K562 (cell line): ENCODE measurements around the gene CLEC12A. TPM values are rescaled to one million over a fixed set of nuclear protein-coding genes. Genes with fewer than 3 reads are reported as not detected.

Experiments
- ATAC-seq: fragments of 200-7000 bp; cut with Tn5 transposase; 3 replicates; pipeline ENCODE4 v1.9.1; 2020; ENCODE audit warnings: moderate library complexity
- BruUV-seq: library from RNA; stranded (reverse); fragments of 400-500 nt; replicated peaks from 2 replicates; lab custom pipeline; 2021; lab: Mats Ljungman, UMichigan
- CTCF ChIA-PET: fragments of 300-600 bp; formaldehyde crosslinking; extraction: SDS; loops from one replicate; lab custom pipeline; 2021; ENCODE audit warnings: low intra/inter-chr PET ratio; lab: Yijun Ruan, JAX
- POLR2A ChIA-PET: fragments of 300-600, 350-650 bp; sonication (Branson Sonifier 250); formaldehyde crosslinking; extraction: SDS; loops from one replicate; lab custom pipeline; 2021; ENCODE audit warnings: antibody characterized with exemption, inconsistent platforms; lab: Yijun Ruan, JAX
- DNase-seq, 4 experiments: peaks; one replicate each; pipeline versions ENCODE4 v3.0.0 to v3.0.0-alpha.2; 2011 to 2018; ENCODE audit warnings: low spot score in 3 of 4, mixed read lengths in 3 of 4; ENCODE audit errors: extremely low read depth in 1 of 4
- FAIRE-seq: peaks from 2 replicates; lab custom pipeline; 2011; peaks lifted over from hg19 to GRCh38; lab: Jason Lieb, UNC
- H2AFZ ChIP-seq: 2 replicates; pipeline ENCODE4 v1.6.0; 2011; ENCODE audit warnings: low read depth, low read length, control low read depth, inconsistent platforms
- H3K27ac ChIP-seq: fragments of 200-600 bp; 3 replicates; pipeline ENCODE4 v1.8.0; 2011; ENCODE audit warnings: low read depth, mild to moderate bottlenecking, control low read depth, inconsistent platforms, low read length, moderate library complexity, mixed read lengths; ENCODE audit errors: extremely low read depth
- H3K27me3 ChIP-seq, 2 experiments: fragments of 300-600 bp in 1 of 2; 2 replicates in 1 of 2; 3 replicates in 1 of 2; pipeline versions ENCODE4 v1.6.0 to v1.8.0; 2011; ENCODE audit warnings: inconsistent platforms in 2 of 2, low read length in 2 of 2, mild to moderate bottlenecking in 1 of 2, mixed read lengths in 1 of 2, moderate library complexity in 1 of 2; ENCODE audit not compliant: control insufficient read depth in 2 of 2, insufficient read depth in 2 of 2
- H3K36me3 ChIP-seq: fragments of 300-600 bp; 3 replicates; pipeline ENCODE4 v1.8.0; 2011; ENCODE audit warnings: mild to moderate bottlenecking, low read length, inconsistent platforms; ENCODE audit not compliant: control insufficient read depth, insufficient read depth
- H3K4me1 ChIP-seq, 2 experiments: fragments of 200-600 bp in 1 of 2; replicated peaks in 1 of 2; 2 replicates in 1 of 2; 3 replicates in 1 of 2; pipeline versions ENCODE4 v1.5.1 to v1.8.0; 2011; ENCODE audit warnings: inconsistent platforms in 2 of 2, low read length in 2 of 2, mild to moderate bottlenecking in 1 of 2, mixed read lengths in 1 of 2, moderate library complexity in 1 of 2; ENCODE audit not compliant: control insufficient read depth in 2 of 2, insufficient read depth in 2 of 2
- H3K4me2 ChIP-seq: 2 replicates; pipeline ENCODE4 v1.6.1; 2011; ENCODE audit warnings: low read length, control low read depth, inconsistent platforms, mixed read lengths; ENCODE audit not compliant: insufficient read depth
- H3K4me3 ChIP-seq: fragments of 200-600 bp; sonication (generic), shearing (Covaris generic); 2 replicates; pipeline ENCODE4 v1.5.1; 2016; ENCODE audit warnings: control low read depth, inconsistent platforms
- H3K79me2 ChIP-seq: fragments of 200-600 bp; 3 replicates; pipeline ENCODE4 v1.8.0; 2011; ENCODE audit warnings: low read length, inconsistent platforms; ENCODE audit not compliant: control insufficient read depth, insufficient read depth
- H3K9ac ChIP-seq, 2 experiments: 2 replicates each; pipeline versions ENCODE4 v1.6.0 to v1.6.1; 2011; ENCODE audit warnings: low read depth in 2 of 2, low read length in 2 of 2, control low read depth in 1 of 2, inconsistent platforms in 1 of 2, mild to moderate bottlenecking in 1 of 2, mixed read lengths in 1 of 2; ENCODE audit not compliant: insufficient read depth in 1 of 2
- H3K9me1 ChIP-seq: one replicate; pipeline ENCODE4 v1.6.0; 2011; ENCODE audit warnings: inconsistent platforms, mild to moderate bottlenecking, low read length, moderate library complexity; ENCODE audit not compliant: control insufficient read depth, insufficient read depth
- H3K9me3 ChIP-seq: replicated peaks from 2 replicates; pipeline ENCODE4 v1.5.1; 2011; ENCODE audit warnings: low read depth, low read length, inconsistent platforms; ENCODE audit not compliant: control insufficient read depth, insufficient read depth
- H4K20me1 ChIP-seq: replicated peaks from 2 replicates; pipeline ENCODE4 v1.6.1; 2011; ENCODE audit warnings: low read length, inconsistent platforms, mixed read lengths; ENCODE audit not compliant: control insufficient read depth, insufficient read depth
- FOXK1 ChIP-seq: sonication (generic); formaldehyde crosslinking; IDR thresholded peaks from 2 replicates; pipeline ENCODE4 v1.8.0; 2022; ENCODE audit warnings: missing genetic modification reagents, mild to moderate bottlenecking, borderline replicate concordance
- MAFG ChIP-seq: fragments of 450-650 bp; conservative IDR thresholded peaks from 2 replicates; pipeline ENCODE4 v1.6.1; 2016; ENCODE audit warnings: missing genetic modification characterization, missing compliant biosample characterization
- MBD2 ChIP-seq: sonication (generic); IDR thresholded peaks from 2 replicates; pipeline ENCODE4 v1.6.1; 2016; ENCODE audit warnings: low read depth, borderline replicate concordance
- NCOA2 ChIP-seq, 2 experiments: fragments of 450-650 bp; IDR thresholded peaks; 2 replicates each; pipeline ENCODE4 v1.6.1; 2018; ENCODE audit warnings: mild to moderate bottlenecking in 2 of 2, moderate library complexity in 1 of 2; ENCODE audit not compliant: partially characterized antibody in 2 of 2
- NFE2L1 ChIP-seq: fragments of 450-650 bp; IDR thresholded peaks from 2 replicates; pipeline ENCODE4 v1.6.1; 2016; ENCODE audit warnings: missing genetic modification characterization, low read depth, mild to moderate bottlenecking, missing compliant biosample characterization, moderate library complexity, borderline replicate concordance
- PHF20 ChIP-seq: fragments of 450-650 bp; IDR thresholded peaks from 2 replicates; pipeline ENCODE4 v1.6.1; 2018; ENCODE audit not compliant: partially characterized antibody
- RBFOX2 ChIP-seq: fragments of 200-400 bp; formaldehyde crosslinking; IDR thresholded peaks from 2 replicates; pipeline ENCODE4 v1.6.1; 2017; ENCODE audit warnings: low read depth, mild to moderate bottlenecking, low read length, moderate library complexity
- SMAD1 ChIP-seq: fragments of 150-350 bp; IDR thresholded peaks from 2 replicates; pipeline ENCODE4 v1.6.1; 2014; ENCODE audit warnings: low read length, low read depth; ENCODE audit not compliant: partially characterized antibody
- WGBS: fragments of 100-300 bp; shearing (Covaris generic); methylation state at CpG from one replicate; pipeline ENCODE4 v1.1.6; 2016; ENCODE audit warnings: low coverage, mixed read lengths; ENCODE audit not compliant: insufficient coverage; ENCODE audit errors: missing lambda C conversion rate; 5-methylcytosine and 5-hydroxymethylcytosine counted together
- in situ Hi-C: fragments of 300-500 bp; cut with MboI; formaldehyde crosslinking; loops from 4 replicates; pipeline ENCODE4 v1.15.0; 2018; ENCODE audit warnings: inconsistent platforms, mixed read lengths
- intact Hi-C: fragments of 100-400 bp; cut with micrococcal nuclease; formaldehyde crosslinking; loops from 2 replicates; pipeline ENCODE4 v1.14.2; 2022
- polyA plus RNA-seq, 8 experiments: library from polyadenylated mRNA; depleted of rRNA in 4 of 8; stranded (reverse) in 5 of 8; unstranded in 3 of 8; fragments of >200 nt; fragmentation: Nextera tagmentation in 2 of 8; fragmentation: Illumina TruSeq in 1 of 8; extraction: Ambion mirVana in 2 of 8; extraction: Trizol in 1 of 8; gene quantifications; 2 replicates each; pipeline versions ENCODE4 v1.2.1 to v1.2.3, GENCODE V29; 2011 to 2014; ENCODE audit warnings: inconsistent platforms in 1 of 8, missing spikeins in 1 of 8
- total RNA-seq, 7 experiments: library from RNA; depleted of rRNA in 6 of 7; stranded (reverse); fragments of >200 nt in 6 of 7; fragmentation: Illumina TruSeq in 2 of 7; extraction: Trizol in 2 of 7; gene quantifications; 2 replicates each; pipeline versions ENCODE4 v1.2.1 to v1.2.3, GENCODE V29; 2011 to 2021; ENCODE audit warnings: low replicate concordance in 1 of 7
- TF ChIP-seq, protein P1 (sequence below), 2 experiments: fragments of 200-800 bp in 1 of 2; sonication (Bioruptor generic) in 1 of 2; sonication (generic) in 1 of 2; formaldehyde crosslinking in 1 of 2; IDR thresholded peaks in 1 of 2; conservative IDR thresholded peaks in 1 of 2; 2 replicates each; pipeline versions ENCODE4 v1.5.0 to v1.6.1; 2016 to 2020; ENCODE audit warnings: missing compliant biosample characterization in 1 of 2, missing genetic modification characterization in 1 of 2, missing genetic modification reagents in 1 of 2
- TF ChIP-seq, protein P2 (sequence below): fragments of 450-650 bp; IDR thresholded peaks from 2 replicates; pipeline ENCODE4 v1.6.1; 2016; ENCODE audit warnings: mild to moderate bottlenecking
- TF ChIP-seq, protein P3 (sequence below), 2 experiments: IDR thresholded peaks in 1 of 2; conservative IDR thresholded peaks in 1 of 2; 2 replicates each; pipeline ENCODE4 v1.6.1; 2016; ENCODE audit warnings: low read depth in 2 of 2, mild to moderate bottlenecking in 1 of 2, missing compliant biosample characterization in 1 of 2, missing genetic modification characterization in 1 of 2, moderate library complexity in 1 of 2
- TF ChIP-seq, protein P4 (sequence below): fragments of 450-650 bp; conservative IDR thresholded peaks from 2 replicates; pipeline ENCODE4 v1.6.1; 2016; ENCODE audit warnings: missing genetic modification characterization, low read depth, mild to moderate bottlenecking, control low read depth, missing compliant biosample characterization

The CLEC12A gene
- total and polyA plus RNA-seq, 9 of the 15 experiments (the other 6 are each of a cell fraction or from before 2014, with no cell fraction given) = not detected

DNA sequence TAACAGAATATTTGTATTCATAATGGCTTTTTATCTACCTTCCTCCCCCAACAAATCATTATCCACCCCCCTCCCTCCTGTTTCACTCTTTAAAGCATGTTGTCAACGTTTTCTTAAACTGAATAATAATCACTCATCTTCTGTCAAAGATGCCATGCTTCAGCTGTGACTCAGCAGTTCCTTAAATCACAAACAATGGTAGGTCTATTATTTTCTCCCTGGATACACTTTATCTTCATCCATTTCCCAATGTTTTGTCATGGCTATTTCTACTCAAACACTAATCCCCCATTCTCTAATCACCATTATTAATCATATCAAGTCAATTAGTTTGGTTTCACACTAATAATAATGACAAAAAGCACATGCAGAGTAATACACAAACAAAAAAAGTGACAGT is 45.7 kb downstream of the CLEC12A start:
- DNase-seq (peak in 1 of 4 experiments; percentile 4), FAIRE-seq (no peak), ATAC-seq (no peak)
- intact Hi-C loops = no loop called here
- no peaks in the 10 kb centered on the region for H3K27me3 ChIP-seq
- H4K20me1 ChIP-seq = no peaks in the 10 kb centered on the region
- no TSS peak for BruUV-seq
- no peaks in the 10 kb centered on the region for H3K36me3 ChIP-seq
- H3K4me3 ChIP-seq = no peak overlapping the region
- no peaks in the 10 kb centered on the region for H3K9me1 ChIP-seq
- H3K27ac ChIP-seq = no peak overlapping the region
- POLR2A ChIA-PET = no interaction called here
- in situ Hi-C loops = no loop called here
- WGBS = 0% methylated on average over 1 of the region's 1 CpG
- no peaks in the 10 kb centered on the region for H3K4me1 ChIP-seq
- no peak overlapping the region for H3K9ac ChIP-seq
- H3K9me3 ChIP-seq = no peaks in the 10 kb centered on the region
- H3K79me2 ChIP-seq = no peaks in the 10 kb centered on the region
- no peak overlapping the region for H3K4me2 ChIP-seq
- no peak overlapping the region for H2AFZ ChIP-seq
- CTCF ChIA-PET = no interaction called here
- TF ChIP-seq, protein P1, sequence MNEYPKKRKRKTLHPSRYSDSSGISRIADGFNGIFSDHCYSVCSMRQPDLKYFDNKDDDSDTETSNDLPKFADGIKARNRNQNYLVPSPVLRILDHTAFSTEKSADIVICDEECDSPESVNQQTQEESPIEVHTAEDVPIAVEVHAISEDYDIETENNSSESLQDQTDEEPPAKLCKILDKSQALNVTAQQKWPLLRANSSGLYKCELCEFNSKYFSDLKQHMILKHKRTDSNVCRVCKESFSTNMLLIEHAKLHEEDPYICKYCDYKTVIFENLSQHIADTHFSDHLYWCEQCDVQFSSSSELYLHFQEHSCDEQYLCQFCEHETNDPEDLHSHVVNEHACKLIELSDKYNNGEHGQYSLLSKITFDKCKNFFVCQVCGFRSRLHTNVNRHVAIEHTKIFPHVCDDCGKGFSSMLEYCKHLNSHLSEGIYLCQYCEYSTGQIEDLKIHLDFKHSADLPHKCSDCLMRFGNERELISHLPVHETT (CRISPR knock-in tag; conservative IDR thresholded peaks at IDR 0.05 in 1 of 2, IDR thresholded peaks at IDR 0.05 in 1 of 2) = no peak
- TF ChIP-seq FOXK1 (CRISPR knock-in tag) (no peak), NFE2L1 (tag) (peak; percentile 37; the same call in 1 of the 2 replicates), SMAD1 (no peak), NCOA2 (IDR thresholded peaks at IDR 0.05; ENCODE audit: partially characterized antibody in 2 of 2) (no peak), RBFOX2 (no peak), MBD2 (no peak), MAFG (tag) (peak; percentile 60), PHF20 (no peak)
- TF ChIP-seq, protein P2, sequence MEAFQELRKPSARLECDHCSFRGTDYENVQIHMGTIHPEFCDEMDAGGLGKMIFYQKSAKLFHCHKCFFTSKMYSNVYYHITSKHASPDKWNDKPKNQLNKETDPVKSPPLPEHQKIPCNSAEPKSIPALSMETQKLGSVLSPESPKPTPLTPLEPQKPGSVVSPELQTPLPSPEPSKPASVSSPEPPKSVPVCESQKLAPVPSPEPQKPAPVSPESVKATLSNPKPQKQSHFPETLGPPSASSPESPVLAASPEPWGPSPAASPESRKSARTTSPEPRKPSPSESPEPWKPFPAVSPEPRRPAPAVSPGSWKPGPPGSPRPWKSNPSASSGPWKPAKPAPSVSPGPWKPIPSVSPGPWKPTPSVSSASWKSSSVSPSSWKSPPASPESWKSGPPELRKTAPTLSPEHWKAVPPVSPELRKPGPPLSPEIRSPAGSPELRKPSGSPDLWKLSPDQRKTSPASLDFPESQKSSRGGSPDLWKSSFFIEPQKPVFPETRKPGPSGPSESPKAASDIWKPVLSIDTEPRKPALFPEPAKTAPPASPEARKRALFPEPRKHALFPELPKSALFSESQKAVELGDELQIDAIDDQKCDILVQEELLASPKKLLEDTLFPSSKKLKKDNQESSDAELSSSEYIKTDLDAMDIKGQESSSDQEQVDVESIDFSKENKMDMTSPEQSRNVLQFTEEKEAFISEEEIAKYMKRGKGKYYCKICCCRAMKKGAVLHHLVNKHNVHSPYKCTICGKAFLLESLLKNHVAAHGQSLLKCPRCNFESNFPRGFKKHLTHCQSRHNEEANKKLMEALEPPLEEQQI = no peak
- TF ChIP-seq, protein P3, sequence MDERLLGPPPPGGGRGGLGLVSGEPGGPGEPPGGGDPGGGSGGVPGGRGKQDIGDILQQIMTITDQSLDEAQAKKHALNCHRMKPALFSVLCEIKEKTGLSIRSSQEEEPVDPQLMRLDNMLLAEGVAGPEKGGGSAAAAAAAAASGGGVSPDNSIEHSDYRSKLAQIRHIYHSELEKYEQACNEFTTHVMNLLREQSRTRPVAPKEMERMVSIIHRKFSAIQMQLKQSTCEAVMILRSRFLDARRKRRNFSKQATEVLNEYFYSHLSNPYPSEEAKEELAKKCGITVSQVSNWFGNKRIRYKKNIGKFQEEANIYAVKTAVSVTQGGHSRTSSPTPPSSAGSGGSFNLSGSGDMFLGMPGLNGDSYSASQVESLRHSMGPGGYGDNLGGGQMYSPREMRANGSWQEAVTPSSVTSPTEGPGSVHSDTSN (CRISPR knock-in tag; IDR thresholded peaks at IDR 0.05; ENCODE audit: low read depth) = no peak
- TF ChIP-seq, protein P3 (tag; conservative IDR thresholded peaks at IDR 0.05; ENCODE audit: low read depth) = peak; percentile 43
- TF ChIP-seq, protein P4, sequence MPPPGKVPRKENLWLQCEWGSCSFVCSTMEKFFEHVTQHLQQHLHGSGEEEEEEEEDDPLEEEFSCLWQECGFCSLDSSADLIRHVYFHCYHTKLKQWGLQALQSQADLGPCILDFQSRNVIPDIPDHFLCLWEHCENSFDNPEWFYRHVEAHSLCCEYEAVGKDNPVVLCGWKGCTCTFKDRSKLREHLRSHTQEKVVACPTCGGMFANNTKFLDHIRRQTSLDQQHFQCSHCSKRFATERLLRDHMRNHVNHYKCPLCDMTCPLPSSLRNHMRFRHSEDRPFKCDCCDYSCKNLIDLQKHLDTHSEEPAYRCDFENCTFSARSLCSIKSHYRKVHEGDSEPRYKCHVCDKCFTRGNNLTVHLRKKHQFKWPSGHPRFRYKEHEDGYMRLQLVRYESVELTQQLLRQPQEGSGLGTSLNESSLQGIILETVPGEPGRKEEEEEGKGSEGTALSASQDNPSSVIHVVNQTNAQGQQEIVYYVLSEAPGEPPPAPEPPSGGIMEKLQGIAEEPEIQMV = no peak
